SK-N-SH (cell line): ENCODE results near the gene ARHGEF18.

Experiments used
- EP300 ChIP-seq, 2 experiments: IDR thresholded peaks; 2 replicates each; pipeline versions ENCODE4 v1.4.0 to v1.6.1; 2012; ENCODE audit warnings: borderline replicate concordance in 1 of 2, low read depth in 1 of 2, low read length in 1 of 2
- EZH2phosphoT487 ChIP-seq: fragments of 200-600 bp; sonication (generic); IDR thresholded peaks from 2 replicates; pipeline ENCODE4 v1.6.1; 2017; ENCODE audit warnings: low read depth, mixed run types, mild to moderate bottlenecking, antibody characterized with exemption, moderate library complexity, borderline replicate concordance
- GATA2 ChIP-seq: sonication (generic); formaldehyde crosslinking; IDR thresholded peaks from 2 replicates; pipeline ENCODE4 v1.5.0; 2020; ENCODE audit warnings: mild to moderate bottlenecking, missing genetic modification reagents
- POLR2AphosphoS5 ChIP-seq: IDR thresholded peaks from 2 replicates; pipeline ENCODE4 v1.6.1; 2012; ENCODE audit warnings: low read depth, low read length
- RAD21 ChIP-seq: IDR thresholded peaks from 2 replicates; pipeline ENCODE4 v1.6.1; 2012; ENCODE audit warnings: mild to moderate bottlenecking, low read length
- REST ChIP-seq: IDR thresholded peaks from 2 replicates; pipeline ENCODE4 v1.6.1; 2012; ENCODE audit warnings: mild to moderate bottlenecking, low read depth, low read length, moderate library complexity
- SMC3 ChIP-seq: IDR thresholded peaks from 2 replicates; pipeline ENCODE4 v1.6.1; 2012; ENCODE audit warnings: low read depth, low read length, improper control_type of control experiment
- TAF1 ChIP-seq: IDR thresholded peaks from 2 replicates; pipeline ENCODE4 v1.6.1; 2012; ENCODE audit warnings: low read depth, mild to moderate bottlenecking, low read length, moderate library complexity, borderline replicate concordance
- TEAD4 ChIP-seq: IDR thresholded peaks from 2 replicates; pipeline ENCODE4 v1.4.0; 2012; ENCODE audit warnings: mild to moderate bottlenecking, borderline replicate concordance; ENCODE audit not compliant: insufficient read depth
- USF2 ChIP-seq: fragments of 150-350 bp; IDR thresholded peaks from 2 replicates; pipeline ENCODE4 v1.6.1; 2017; ENCODE audit warnings: antibody characterized with exemption, low read length, low read depth, borderline replicate concordance
- TF ChIP-seq, protein P1 (sequence below): fragments of 150-350 bp; IDR thresholded peaks from 2 replicates; pipeline ENCODE4 v1.6.1; 2016; ENCODE audit warnings: mild to moderate bottlenecking, low read depth, low read length
- TF ChIP-seq, protein P2 (sequence below): fragments of 200-600 bp; sonication (generic); IDR thresholded peaks from 2 replicates; pipeline ENCODE4 v1.6.1; 2017; ENCODE audit warnings: antibody characterized with exemption, mild to moderate bottlenecking, moderate library complexity

- no peak for TF ChIP-seq EP300 (IDR thresholded peaks at IDR 0.05; ENCODE audit: borderline replicate concordance in 1 of 2, low read depth in 1 of 2, low read length in 1 of 2)
- no peak for TF ChIP-seq TEAD4
- TF ChIP-seq, protein P1, sequence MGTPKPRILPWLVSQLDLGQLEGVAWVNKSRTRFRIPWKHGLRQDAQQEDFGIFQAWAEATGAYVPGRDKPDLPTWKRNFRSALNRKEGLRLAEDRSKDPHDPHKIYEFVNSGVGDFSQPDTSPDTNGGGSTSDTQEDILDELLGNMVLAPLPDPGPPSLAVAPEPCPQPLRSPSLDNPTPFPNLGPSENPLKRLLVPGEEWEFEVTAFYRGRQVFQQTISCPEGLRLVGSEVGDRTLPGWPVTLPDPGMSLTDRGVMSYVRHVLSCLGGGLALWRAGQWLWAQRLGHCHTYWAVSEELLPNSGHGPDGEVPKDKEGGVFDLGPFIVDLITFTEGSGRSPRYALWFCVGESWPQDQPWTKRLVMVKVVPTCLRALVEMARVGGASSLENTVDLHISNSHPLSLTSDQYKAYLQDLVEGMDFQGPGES = no peak
- TF ChIP-seq RAD21 = no peak
- no peak for TF ChIP-seq USF2
- no peak for TF ChIP-seq REST
- TF ChIP-seq, protein P2, sequence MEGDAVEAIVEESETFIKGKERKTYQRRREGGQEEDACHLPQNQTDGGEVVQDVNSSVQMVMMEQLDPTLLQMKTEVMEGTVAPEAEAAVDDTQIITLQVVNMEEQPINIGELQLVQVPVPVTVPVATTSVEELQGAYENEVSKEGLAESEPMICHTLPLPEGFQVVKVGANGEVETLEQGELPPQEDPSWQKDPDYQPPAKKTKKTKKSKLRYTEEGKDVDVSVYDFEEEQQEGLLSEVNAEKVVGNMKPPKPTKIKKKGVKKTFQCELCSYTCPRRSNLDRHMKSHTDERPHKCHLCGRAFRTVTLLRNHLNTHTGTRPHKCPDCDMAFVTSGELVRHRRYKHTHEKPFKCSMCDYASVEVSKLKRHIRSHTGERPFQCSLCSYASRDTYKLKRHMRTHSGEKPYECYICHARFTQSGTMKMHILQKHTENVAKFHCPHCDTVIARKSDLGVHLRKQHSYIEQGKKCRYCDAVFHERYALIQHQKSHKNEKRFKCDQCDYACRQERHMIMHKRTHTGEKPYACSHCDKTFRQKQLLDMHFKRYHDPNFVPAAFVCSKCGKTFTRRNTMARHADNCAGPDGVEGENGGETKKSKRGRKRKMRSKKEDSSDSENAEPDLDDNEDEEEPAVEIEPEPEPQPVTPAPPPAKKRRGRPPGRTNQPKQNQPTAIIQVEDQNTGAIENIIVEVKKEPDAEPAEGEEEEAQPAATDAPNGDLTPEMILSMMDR = no peak
- no peak for TF ChIP-seq EZH2phosphoT487
- TF ChIP-seq GATA2 (CRISPR knock-in tag) = no peak
- no peak for TF ChIP-seq TAF1
- TF ChIP-seq POLR2AphosphoS5 = no peak
- no peak for TF ChIP-seq SMC3
These were observed 35.9 kb upstream of the ARHGEF18 start for GRCh38 chr19:7312816-7313215.
